Measurements from ENCODE around the gene ARHGAP32. TPM values are rescaled to one million over a fixed set of nuclear protein-coding genes. Genes with fewer than 3 reads are reported as not detected.

ARHGAP32 gene
- total RNA-seq, 1 experiment from 2014 or later = 48.2 TPM

- no peak for DNase-seq (ENCODE audit: low spot score)
These were observed 229.2 kb downstream of the ARHGAP32 start for GRCh38 chr11:128962896-128963295.

- DNase-seq (ENCODE audit: low spot score) = no peak
These were observed 230.5 kb downstream of the ARHGAP32 start for GRCh38 chr11:128961645-128962044.

GRCh38 chr11:128957202-128957482, 235.0 kb downstream of the ARHGAP32 start:
- no peak for DNase-seq (ENCODE audit: low spot score)

GRCh38 chr11:128956401-128957201, 235.5 kb downstream of the ARHGAP32 start:
- DNase-seq (ENCODE audit: low spot score) = peak; percentile 95

GRCh38 chr11:128955636-128956035, 236.5 kb downstream of the ARHGAP32 start:
- no peak for DNase-seq (ENCODE audit: low spot score)

- no peak for DNase-seq (ENCODE audit: low spot score)
These were observed 239.0 kb downstream of the ARHGAP32 start for GRCh38 chr11:128953151-128953550.

- no peak for DNase-seq (ENCODE audit: low spot score)
These were observed 242.2 kb downstream of the ARHGAP32 start for GRCh38 chr11:128949791-128950454.

- no peak for DNase-seq (ENCODE audit: low spot score)
These were observed 243.5 kb downstream of the ARHGAP32 start for GRCh38 chr11:128948583-128948982.

- no peak for DNase-seq (ENCODE audit: low spot score)
These were observed 244.4 kb downstream of the ARHGAP32 start for GRCh38 chr11:128947773-128948172.

- DNase-seq (ENCODE audit: low spot score) = no peak
These were observed 245.5 kb downstream of the ARHGAP32 start for GRCh38 chr11:128946648-128947047.

GRCh38 chr11:128943428-128943976, 248.6 kb downstream of the ARHGAP32 start:
- no peak for DNase-seq (ENCODE audit: low spot score)

- DNase-seq (ENCODE audit: low spot score) = no peak
These were observed 249.2 kb downstream of the ARHGAP32 start, which contains the start of gene TP53AIP1 for GRCh38 chr11:128942817-128943427. Gene TP53AIP1 (minus strand): TSS chr11:128942871. CDS start chr11:128937818, 5,053 bp downstream.

- no peak for DNase-seq (ENCODE audit: low spot score)
These were observed 249.9 kb downstream of the ARHGAP32 start for GRCh38 chr11:128942272-128942612.

GRCh38 chr11:128941573-128942271, 250.4 kb downstream of the ARHGAP32 start:
- no peak for DNase-seq (ENCODE audit: low spot score)

GRCh38 chr11:128941110-128941509, 251.0 kb downstream of the ARHGAP32 start:
- DNase-seq (ENCODE audit: low spot score) = no peak

- DNase-seq (ENCODE audit: low spot score) = no peak
These were observed 251.5 kb downstream of the ARHGAP32 start for GRCh38 chr11:128940603-128941002.

GRCh38 chr11:128940156-128940555, 252.0 kb downstream of the ARHGAP32 start:
- no peak for DNase-seq (ENCODE audit: low spot score)

GRCh38 chr11:128939591-128939990, 252.5 kb downstream of the ARHGAP32 start:
- no peak for DNase-seq (ENCODE audit: low spot score)

- no peak for DNase-seq (ENCODE audit: low spot score)
These were observed 253.8 kb downstream of the ARHGAP32 start for GRCh38 chr11:128938156-128938885.

GRCh38 chr11:128937480-128937879, 254.6 kb downstream of the ARHGAP32 start:
- DNase-seq (ENCODE audit: low spot score) = no peak

GRCh38 chr11:128936606-128937251, 255.4 kb downstream of the ARHGAP32 start:
- DNase-seq (ENCODE audit: low spot score) = no peak

All from HT-29 (cell line).